ENCODE measurements around the gene RBM34. TPM values are rescaled to one million over a fixed set of nuclear protein-coding genes. Genes with fewer than 3 reads are reported as not detected.
"Not testable (repeated sequence)": the region's sequence is repeated elsewhere in the genome, so short reads cannot be mapped to it uniquely, and the experiment has no call there.

RBM34 gene
- total and polyA plus RNA-seq, 9 donors: 24.5 to 62.1 (median 56.1) TPM

GRCh38 chr1:235100194-235100772 is 60.8 kb downstream of the RBM34 start:
- no peaks in the 10 kb centered on the region for H3K36me3 ChIP-seq
- no peak overlapping the region for H3K4me3 ChIP-seq
- TF ChIP-seq CTCF (IDR thresholded peaks at IDR 0.05) (no peak), POLR2A (IDR thresholded peaks at IDR 0.05) (no peak), EP300 (IDR thresholded peaks at IDR 0.05) (no peak)
- DNase-seq: peak in 3 of 5 donors; percentile 42 to 46 (median 46)
- no peaks in the 10 kb centered on the region for H3K27me3 ChIP-seq
- peaks cover 3% of the 10 kb centered on the region for H3K4me1 ChIP-seq (ENCODE audit: insufficient read depth)
- no peaks in the 10 kb centered on the region for H3K9me3 ChIP-seq
- WGBS, 3 donors: 55 to 71% (median 67%) methylated on average over 13 of the region's 13 CpGs
- intact Hi-C loops (cut with DNase I): loop anchor here in 2 of 4 donors (5.0 to 10.0 kb wide), 2 partner anchors 317 to 325 kb away; no protein-coding TSS in a partner anchor
- H3K27ac ChIP-seq: no peak overlapping the region

GRCh38 chr1:235098991-235099390 is 62.1 kb downstream of the RBM34 start:
- H3K9me3 ChIP-seq: no peaks in the 10 kb centered on the region
- H3K4me3 ChIP-seq: no peak overlapping the region
- H3K36me3 ChIP-seq: no peaks in the 10 kb centered on the region
- intact Hi-C loops (cut with DNase I): loop anchor here in 1 of 4 donors (5.0 kb wide), 1 partner anchor 318 kb away; no protein-coding TSS in a partner anchor
- no peaks in the 10 kb centered on the region for H3K4me1 ChIP-seq (ENCODE audit: insufficient read depth)
- no peak overlapping the region for H3K27ac ChIP-seq
- peak in 1 of 5 donors; percentile 23 for DNase-seq
- no peaks in the 10 kb centered on the region for H3K27me3 ChIP-seq
- TF ChIP-seq CTCF (IDR thresholded peaks at IDR 0.05) (no peak), EP300 (IDR thresholded peaks at IDR 0.05) (no peak), POLR2A (IDR thresholded peaks at IDR 0.05) (no peak)
- WGBS, 3 donors: 95 to 96% (median 95%) methylated on average over 9 of the region's 9 CpGs

GRCh38 chr1:235098547-235098946 is 62.5 kb downstream of the RBM34 start:
- Histone ChIP-seq H3K27me3 (no peaks in the 10 kb centered on the region), H3K27ac (no peak overlapping the region), H3K9me3 (no peaks in the 10 kb centered on the region), H3K4me1 (ENCODE audit: insufficient read depth) (no peaks in the 10 kb centered on the region), H3K36me3 (no peaks in the 10 kb centered on the region), H3K4me3 (no peak overlapping the region)
- intact Hi-C loops (cut with DNase I): loop anchor here in 1 of 4 donors (5.0 kb wide), 1 partner anchor 319 kb away; no protein-coding TSS in a partner anchor
- 76 to 82% (median 81%) methylated on average over 6 of the region's 6 CpGs for WGBS, 3 donors
- TF ChIP-seq POLR2A (IDR thresholded peaks at IDR 0.05) (no peak), CTCF (IDR thresholded peaks at IDR 0.05) (no peak), EP300 (IDR thresholded peaks at IDR 0.05) (no peak)
- no peak for DNase-seq

- H3K4me1 ChIP-seq (ENCODE audit: insufficient read depth); H3K27me3 ChIP-seq; H3K36me3 ChIP-seq; H3K27ac ChIP-seq; H3K4me3 ChIP-seq; H3K9me3 ChIP-seq: not testable (repeated sequence)
- WGBS, 3 donors: 86 to 94% (median 90%) methylated on average over 14 of the region's 14 CpGs
- peak in 1 of 5 donors; percentile 27 for DNase-seq
- intact Hi-C loops (cut with DNase I): loop anchor here in 1 of 4 donors (5.0 kb wide), 1 partner anchor 320 kb away; no protein-coding TSS in a partner anchor
Observed at GRCh38 chr1:235097501-235097900, 63.5 kb downstream of the RBM34 start.

- TF ChIP-seq CTCF (IDR thresholded peaks at IDR 0.05) (no peak), EP300 (IDR thresholded peaks at IDR 0.05) (no peak), POLR2A (IDR thresholded peaks at IDR 0.05) (no peak)
- H3K9me3 ChIP-seq: no peaks in the 10 kb centered on the region
- H3K4me3 ChIP-seq: no peak overlapping the region
- intact Hi-C loops (cut with DNase I): loop anchor here in 1 of 4 donors (5.0 kb wide), 1 partner anchor 321 kb away; no protein-coding TSS in a partner anchor
- no peaks in the 10 kb centered on the region for H3K27me3 ChIP-seq
- H3K27ac ChIP-seq: no peak overlapping the region
- H3K4me1 ChIP-seq (ENCODE audit: insufficient read depth): peaks cover 3% of the 10 kb centered on the region
- 19 to 50% (median 37%) methylated on average over 6 of the region's 6 CpGs for WGBS, 3 donors
- DNase-seq: no peak
- no peaks in the 10 kb centered on the region for H3K36me3 ChIP-seq
Observed at GRCh38 chr1:235095938-235096562, 65.0 kb downstream of the RBM34 start.
